Epidermal melanocyte (primary cell): ENCODE results near the gene SLC12A5.

Source experiments
- DNase-seq: peaks from one replicate; pipeline ENCODE4 v3.0.0; 2011; ENCODE audit warnings: low spot score; ENCODE audit not compliant: insufficient read length

The SLC12A5 gene

GRCh38 chr20:46006022-46006705 lies 22.9 kb upstream of the SLC12A5 start:
- no peak for DNase-seq

- DNase-seq, result no peak
Observed at GRCh38 chr20:46006964-46007363, 22.1 kb upstream of the SLC12A5 start.

- no peak for DNase-seq
Observed at GRCh38 chr20:46007671-46008070, 21.3 kb upstream of the SLC12A5 start.

- DNase-seq, result no peak
Observed at GRCh38 chr20:46009816-46010215, 19.2 kb upstream of the SLC12A5 start.

- DNase-seq, result no peak
Observed at GRCh38 chr20:46010491-46011391, 18.3 kb upstream of the SLC12A5 start.

GRCh38 chr20:46011631-46012482 lies 17.2 kb upstream of the SLC12A5 start:
- no peak for DNase-seq

- DNase-seq, result no peak
Observed at GRCh38 chr20:46012921-46013320, 16.1 kb upstream of the SLC12A5 start.

GRCh38 chr20:46013322-46013828 lies 15.6 kb upstream of the SLC12A5 start:
- no peak for DNase-seq

- no peak for DNase-seq
Observed at GRCh38 chr20:46013829-46014516, 15.0 kb upstream of the SLC12A5 start.

- DNase-seq, result no peak
Observed at GRCh38 chr20:46014517-46015396, 14.3 kb upstream of the SLC12A5 start.

- DNase-seq, result no peak
Observed at GRCh38 chr20:46017272-46017671, 11.7 kb upstream of the SLC12A5 start.

GRCh38 chr20:46018112-46018511 lies 10.9 kb upstream of the SLC12A5 start:
- no peak for DNase-seq

- DNase-seq, result no peak
Observed at GRCh38 chr20:46018611-46019010, 10.4 kb upstream of the SLC12A5 start.

GRCh38 chr20:46020555-46020954 lies 8.5 kb upstream of the SLC12A5 start:
- no peak for DNase-seq

- DNase-seq, result no peak
Observed at GRCh38 chr20:46021361-46022359, 7.4 kb upstream of the SLC12A5 start.

- DNase-seq, result no peak
Observed at GRCh38 chr20:46022411-46023147, 6.4 kb upstream of the SLC12A5 start.

GRCh38 chr20:46023148-46023484 lies 5.9 kb upstream of the SLC12A5 start:
- no peak for DNase-seq

- no peak for DNase-seq
Observed at GRCh38 chr20:46023999-46024398, 5.0 kb upstream of the SLC12A5 start.
